CD4-positive, alpha-beta T cell (primary cell): ENCODE results near the gene ALPK3. TPM values are rescaled to one million over a fixed set of nuclear protein-coding genes. Genes with fewer than 3 reads are reported as not detected.
A peak's percentile ranks its signal among the peaks of the same experiment; 100 is the strongest.

Experiments used
- ATAC-seq: fragments of 200-7000 bp; cut with Tn5 transposase; one replicate; pipeline ENCODE4 v1.10.0; 2022; ENCODE audit warnings: mild to moderate bottlenecking; ENCODE audit not compliant: poor library complexity
- CTCF ChIA-PET: fragments of 350-600 bp; sonication (Branson Sonifier 250); formaldehyde crosslinking; loops from one replicate; lab custom pipeline; 2021; ENCODE audit warnings: antibody characterized with exemption, inconsistent platforms; lab: Charles Lee
- POLR2A ChIA-PET: fragments of 350-600 bp; sonication (Branson Sonifier 250); formaldehyde crosslinking; loops from one replicate; lab custom pipeline; 2021; ENCODE audit warnings: antibody characterized with exemption, inconsistent platforms; lab: Charles Lee
- DNase-seq, 14 experiments: peaks; one replicate each; pipeline ENCODE4 v3.0.0-alpha.2; 2013 to 2020; ENCODE audit warnings: mixed read lengths in 2 of 14
- H3K27ac ChIP-seq, 2 donors: one replicate each; pipeline versions ENCODE4 v1.5.1 to v1.7.0; 2013; ENCODE audit warnings: low read length in 2 of 2, low read depth in 1 of 2, mild to moderate bottlenecking in 1 of 2
- H3K27me3 ChIP-seq, 2 experiments: 1 replicate in 1 of 2; 2 replicates in 1 of 2; pipeline versions ENCODE4 v1.6.1 to v1.7.0; 2013; ENCODE audit warnings: low read length in 2 of 2, control low read depth in 1 of 2, mild to moderate bottlenecking in 1 of 2, moderate library complexity in 1 of 2; ENCODE audit not compliant: insufficient read depth in 2 of 2, control insufficient read depth in 1 of 2
- H3K36me3 ChIP-seq: one replicate; pipeline ENCODE4 v1.6.1; 2013; ENCODE audit warnings: low read length, control low read depth; ENCODE audit not compliant: insufficient read depth
- H3K4me1 ChIP-seq: one replicate; pipeline ENCODE4 v1.6.1; 2013; ENCODE audit warnings: low read length, control low read depth; ENCODE audit not compliant: insufficient read depth
- H3K4me3 ChIP-seq: one replicate; pipeline ENCODE4 v1.5.1; 2013; ENCODE audit warnings: mild to moderate bottlenecking, low read length, moderate library complexity
- H3K9me3 ChIP-seq, 2 experiments: 1 replicate in 1 of 2; 2 replicates in 1 of 2; pipeline versions ENCODE4 v1.6.1 to v1.7.0; 2013; ENCODE audit warnings: low read length in 2 of 2, mild to moderate bottlenecking in 2 of 2, control low read depth in 1 of 2, moderate library complexity in 1 of 2; ENCODE audit not compliant: control insufficient read depth in 1 of 2, insufficient read depth in 1 of 2
- H3K27ac Mint-ChIP-seq: one replicate; pipeline ENCODE4 v1.8.0; 2020; ENCODE audit warnings: mixed read lengths
- H3K27me3 Mint-ChIP-seq: one replicate; pipeline ENCODE4 v1.8.0; 2021; ENCODE audit warnings: mixed read lengths
- H3K36me3 Mint-ChIP-seq: one replicate; pipeline ENCODE4 v1.8.0; 2021; ENCODE audit warnings: low read depth, mixed read lengths
- H3K4me1 Mint-ChIP-seq: one replicate; pipeline ENCODE4 v1.8.0; 2021; ENCODE audit warnings: low read depth, mixed read lengths
- H3K4me3 Mint-ChIP-seq: one replicate; pipeline ENCODE4 v1.8.0; 2020; ENCODE audit warnings: mild to moderate bottlenecking, mixed read lengths
- H3K9me3 Mint-ChIP-seq: one replicate; pipeline ENCODE4 v1.8.0; 2020; ENCODE audit warnings: mixed read lengths
- intact Hi-C, 2 experiments: fragments of 100-400 bp; cut with DNase I in 1 of 2; cut with micrococcal nuclease in 1 of 2; formaldehyde crosslinking; loops; one replicate each; pipeline versions ENCODE4 v1.15.1 to v1.9.0; 2023 to 2025; cut with DNase I, micrococcal nuclease
- total RNA-seq, 174 experiments: library from RNA in 2 of 174; stranded (reverse) in 2 of 174; gene quantifications; one replicate each; pipeline ENCODE4 v1.2.3 and lab custom pipeline; 2021 to 2026
- TF ChIP-seq, protein P1 (sequence below): fragments of 200-600 bp; IDR thresholded peaks from one replicate; pipeline ENCODE4 v1.8.0; 2022; ENCODE audit warnings: antibody characterized with exemption, mild to moderate bottlenecking

Gene ALPK3
- total RNA-seq, 2 experiments from 2014 or later = 0.14 TPM

DNA sequence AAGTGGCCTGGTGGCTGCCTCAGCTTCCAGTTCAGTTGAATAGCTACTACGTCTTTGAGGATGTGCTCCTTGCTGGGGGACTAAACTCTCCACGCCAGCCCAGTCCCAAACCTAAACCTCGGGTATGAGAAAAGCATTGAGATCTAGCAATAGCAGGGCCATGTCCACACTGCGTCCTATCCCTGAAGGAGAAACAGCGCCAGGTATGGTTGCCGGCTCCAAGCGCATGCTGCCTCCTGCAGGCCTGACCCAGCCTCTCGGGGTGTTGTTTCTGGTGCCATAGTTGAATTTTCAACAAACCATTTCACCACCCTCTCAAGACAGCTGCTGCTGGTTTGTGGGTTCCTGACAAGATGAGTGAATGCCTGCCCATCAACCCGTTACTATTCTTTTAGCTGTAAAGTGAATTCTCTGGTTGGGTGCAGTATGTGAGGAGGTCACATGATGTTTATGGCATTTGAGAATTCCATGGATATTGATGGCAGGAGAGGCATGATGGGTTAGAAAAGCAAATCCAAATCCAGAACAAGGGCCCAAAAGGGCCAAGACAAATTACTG is 54.4 kb downstream of the ALPK3 start:
- Mint-ChIP-seq H3K4me1 (no peaks in the 10 kb centered on the region), H3K9me3 (no peaks in the 10 kb centered on the region), H3K27me3 (no peaks in the 10 kb centered on the region), H3K36me3 (no peaks in the 10 kb centered on the region), H3K27ac (no peak overlapping the region), H3K4me3 (no peak overlapping the region)
- Histone ChIP-seq H3K4me1 (no peaks in the 10 kb centered on the region), H3K27ac (no peak overlapping the region), H3K36me3 (no peaks in the 10 kb centered on the region), H3K9me3 (no peaks in the 10 kb centered on the region), H3K4me3 (no peak overlapping the region), H3K27me3 (no peaks in the 10 kb centered on the region)
- peak in 1 of 14 experiments; percentile 13 for DNase-seq
- ChIA-PET CTCF (interaction anchor here (1.0 kb wide), 1 partner anchor 283 kb away, joined by 3 read pairs; no protein-coding TSS in a partner anchor), POLR2A (no interaction called here)
- intact Hi-C loops = no loop called here
- TF ChIP-seq, protein P1, sequence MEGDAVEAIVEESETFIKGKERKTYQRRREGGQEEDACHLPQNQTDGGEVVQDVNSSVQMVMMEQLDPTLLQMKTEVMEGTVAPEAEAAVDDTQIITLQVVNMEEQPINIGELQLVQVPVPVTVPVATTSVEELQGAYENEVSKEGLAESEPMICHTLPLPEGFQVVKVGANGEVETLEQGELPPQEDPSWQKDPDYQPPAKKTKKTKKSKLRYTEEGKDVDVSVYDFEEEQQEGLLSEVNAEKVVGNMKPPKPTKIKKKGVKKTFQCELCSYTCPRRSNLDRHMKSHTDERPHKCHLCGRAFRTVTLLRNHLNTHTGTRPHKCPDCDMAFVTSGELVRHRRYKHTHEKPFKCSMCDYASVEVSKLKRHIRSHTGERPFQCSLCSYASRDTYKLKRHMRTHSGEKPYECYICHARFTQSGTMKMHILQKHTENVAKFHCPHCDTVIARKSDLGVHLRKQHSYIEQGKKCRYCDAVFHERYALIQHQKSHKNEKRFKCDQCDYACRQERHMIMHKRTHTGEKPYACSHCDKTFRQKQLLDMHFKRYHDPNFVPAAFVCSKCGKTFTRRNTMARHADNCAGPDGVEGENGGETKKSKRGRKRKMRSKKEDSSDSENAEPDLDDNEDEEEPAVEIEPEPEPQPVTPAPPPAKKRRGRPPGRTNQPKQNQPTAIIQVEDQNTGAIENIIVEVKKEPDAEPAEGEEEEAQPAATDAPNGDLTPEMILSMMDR = no peak
- no peak for ATAC-seq

- no peak overlapping the region for H3K27ac ChIP-seq
- H3K27ac Mint-ChIP-seq = no peak overlapping the region
- TF ChIP-seq, protein P1 = no peak
- ChIA-PET CTCF (no interaction called here), POLR2A (no interaction called here)
- H3K9me3 Mint-ChIP-seq = no peaks in the 10 kb centered on the region
- H3K27me3 Mint-ChIP-seq = no peaks in the 10 kb centered on the region
- H3K36me3 Mint-ChIP-seq = no peaks in the 10 kb centered on the region
- H3K9me3 ChIP-seq = no peaks in the 10 kb centered on the region
- no peak overlapping the region for H3K4me3 Mint-ChIP-seq
- DNase-seq (no peak), ATAC-seq (no peak)
- intact Hi-C loops = no loop called here
- no peaks in the 10 kb centered on the region for H3K4me1 ChIP-seq
- H3K36me3 ChIP-seq = no peaks in the 10 kb centered on the region
- H3K4me1 Mint-ChIP-seq = no peaks in the 10 kb centered on the region
- H3K4me3 ChIP-seq = no peak overlapping the region
- no peaks in the 10 kb centered on the region for H3K27me3 ChIP-seq
Measured at GRCh38 chr15:84872009-84872910, 55.1 kb downstream of the ALPK3 start.

DNA sequence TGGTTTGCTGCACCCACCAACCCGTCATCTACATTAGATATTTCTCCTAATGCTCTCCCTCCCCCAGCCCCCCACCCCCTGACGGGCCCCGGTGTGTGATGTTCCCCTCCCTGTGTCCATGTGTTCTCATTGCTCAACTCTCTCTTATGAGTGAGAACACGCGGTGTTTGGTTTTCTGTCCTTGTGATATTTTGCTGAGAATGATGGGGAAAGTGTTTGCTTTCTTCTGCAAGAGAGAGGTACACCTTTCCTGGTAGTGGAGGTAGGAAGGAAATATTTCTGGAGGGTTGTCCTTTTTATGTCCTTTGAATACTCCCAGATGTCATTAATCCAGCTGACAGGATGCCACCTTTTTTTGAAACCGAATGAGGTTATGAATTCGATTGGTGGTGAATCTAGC is 56.8 kb downstream of the ALPK3 start:
- no peak overlapping the region for H3K27ac ChIP-seq
- H3K9me3 ChIP-seq = no peaks in the 10 kb centered on the region
- Mint-ChIP-seq H3K27ac (no peak overlapping the region), H3K9me3 (no peaks in the 10 kb centered on the region), H3K4me1 (no peaks in the 10 kb centered on the region), H3K36me3 (no peaks in the 10 kb centered on the region), H3K27me3 (no peaks in the 10 kb centered on the region), H3K4me3 (no peak overlapping the region)
- no peaks in the 10 kb centered on the region for H3K36me3 ChIP-seq
- ATAC-seq (no peak), DNase-seq (no peak)
- no peaks in the 10 kb centered on the region for H3K4me1 ChIP-seq
- ChIA-PET CTCF (interaction anchor here (1.2 kb wide), 1 partner anchor 288 kb away, joined by 3 read pairs; no protein-coding TSS in a partner anchor), POLR2A (no interaction called here)
- TF ChIP-seq, protein P1 = no peak
- H3K27me3 ChIP-seq = no peaks in the 10 kb centered on the region
- no peak overlapping the region for H3K4me3 ChIP-seq
- intact Hi-C loops = no loop called here
